Activated CD4-positive, alpha-beta memory T cell treated with anti-CD3 and anti-CD28 coated beads, Interleukin-2, amount 10 ng/mL, durations not matched to agents 7 days and 5 days (primary cell): ENCODE results near the gene ISY1. TPM values are rescaled to one million over a fixed set of nuclear protein-coding genes. Genes with fewer than 3 reads are reported as not detected.
"Not testable (repeated sequence)": the region's sequence is repeated elsewhere in the genome, so short reads cannot be mapped to it uniquely, and the experiment has no call there.

Source experiments
- CTCF ChIA-PET: fragments of 350-600 bp; sonication (Branson Sonifier 250); formaldehyde crosslinking; loops from one replicate; lab custom pipeline; 2021; ENCODE audit warnings: antibody characterized with exemption, inconsistent platforms; lab: Charles Lee
- POLR2A ChIA-PET: fragments of 350-600 bp; sonication (Branson Sonifier 250); formaldehyde crosslinking; loops from one replicate; lab custom pipeline; 2021; ENCODE audit warnings: antibody characterized with exemption; lab: Charles Lee
- DNase-seq: peaks from one replicate; pipeline ENCODE4 v3.0.0-alpha.2; 2020
- H3K27ac Mint-ChIP-seq: one replicate; pipeline ENCODE4 v1.8.0; 2021; ENCODE audit warnings: mild to moderate bottlenecking, mixed read lengths
- H3K27me3 Mint-ChIP-seq: one replicate; pipeline ENCODE4 v1.8.0; 2021; ENCODE audit warnings: mixed read lengths
- H3K36me3 Mint-ChIP-seq: one replicate; pipeline ENCODE4 v1.8.0; 2021; ENCODE audit warnings: low read depth, mixed read lengths
- H3K4me1 Mint-ChIP-seq: one replicate; pipeline ENCODE4 v1.8.0; 2021; ENCODE audit warnings: mixed read lengths
- H3K4me3 Mint-ChIP-seq: one replicate; pipeline ENCODE4 v1.8.0; 2021; ENCODE audit warnings: mild to moderate bottlenecking, mixed read lengths
- H3K9me3 Mint-ChIP-seq: one replicate; pipeline ENCODE4 v1.8.0; 2021; ENCODE audit warnings: mixed read lengths
- total RNA-seq, 2 experiments: library from RNA; stranded (reverse); gene quantifications; one replicate each; pipeline ENCODE4 v1.2.3, GENCODE V29; 2021

The ISY1 gene
- total RNA-seq = 10 to 100 TPM; 63.9 to 66.2 TPM

DNA sequence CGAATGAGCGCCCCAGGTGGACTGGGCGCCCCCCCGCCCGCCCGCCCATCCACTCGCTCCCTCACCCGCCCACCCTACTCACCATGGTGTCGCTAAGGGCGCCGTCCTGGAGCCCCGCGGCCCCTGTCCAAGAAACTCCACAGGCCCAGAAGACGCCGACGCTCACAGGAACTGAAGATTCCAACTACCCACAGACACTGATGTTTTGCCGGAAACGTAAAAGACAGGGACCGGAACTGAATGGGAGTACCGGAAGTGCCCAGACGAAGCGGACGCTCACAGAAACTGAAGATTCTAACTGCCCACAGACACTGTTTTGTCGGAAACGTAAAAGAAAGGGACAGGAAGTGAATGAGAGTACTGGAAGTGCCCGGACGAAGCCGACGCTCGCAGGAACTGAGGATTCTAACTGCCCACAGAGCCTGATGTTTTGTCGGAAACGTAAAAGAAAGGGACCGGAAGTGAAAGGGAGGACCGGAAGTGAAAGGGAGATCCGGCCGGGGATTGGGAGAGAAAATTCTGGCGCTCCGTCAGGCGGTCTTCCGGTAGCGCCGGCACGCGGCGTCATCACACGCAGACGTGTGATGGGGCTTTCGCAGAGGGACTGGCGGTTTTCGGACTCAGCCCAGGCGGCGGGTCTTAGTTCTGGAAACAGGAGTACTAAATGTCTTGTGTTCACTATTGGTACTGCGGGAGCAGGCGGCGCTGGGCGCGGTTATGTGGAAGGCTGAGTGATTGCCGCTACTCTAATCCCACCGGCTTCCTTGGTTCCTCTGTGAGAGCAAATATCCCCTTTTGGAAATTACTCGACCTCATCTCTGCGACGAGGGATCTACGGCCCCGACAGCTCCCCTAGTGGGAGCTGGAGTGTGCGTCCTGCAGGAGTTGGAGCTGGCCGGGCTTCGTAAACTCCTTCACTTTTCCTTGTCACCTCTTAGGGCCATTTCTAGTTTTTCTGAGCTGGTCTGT is at the start of gene ISY1:
Gene ISY1, minus strand, starts transcription at position 173 of the 969 bp plus-strand sequence. Its CDS starts 88 bp downstream, at position 85.
- ChIA-PET POLR2A (interaction anchor here (0.6 to 3.3 kb wide), 23 partner anchors 9 to 191 kb away, joined by 3 to 49 read pairs (median 5); partner anchors contain the start of gene COPG1), CTCF (interaction anchor here (0.9 to 3.4 kb wide), 19 partner anchors 10 to 480 kb away, joined by 3 to 33 read pairs (median 5); partner anchors contain the start of genes CNBP and COPG1)
- H3K27ac Mint-ChIP-seq = peak within 1 kb of the TSS; percentile 94
- peak; percentile 88 for DNase-seq
- peaks cover 45% of the 10 kb centered on the region for H3K4me1 Mint-ChIP-seq
- H3K4me3 Mint-ChIP-seq = peak within 1 kb of the TSS; percentile 87
- H3K27me3 Mint-ChIP-seq = no peaks in the 10 kb centered on the region
- no peaks in the 10 kb centered on the region for H3K9me3 Mint-ChIP-seq
- H3K36me3 Mint-ChIP-seq = peaks cover 34% of the 10 kb centered on the region

DNA sequence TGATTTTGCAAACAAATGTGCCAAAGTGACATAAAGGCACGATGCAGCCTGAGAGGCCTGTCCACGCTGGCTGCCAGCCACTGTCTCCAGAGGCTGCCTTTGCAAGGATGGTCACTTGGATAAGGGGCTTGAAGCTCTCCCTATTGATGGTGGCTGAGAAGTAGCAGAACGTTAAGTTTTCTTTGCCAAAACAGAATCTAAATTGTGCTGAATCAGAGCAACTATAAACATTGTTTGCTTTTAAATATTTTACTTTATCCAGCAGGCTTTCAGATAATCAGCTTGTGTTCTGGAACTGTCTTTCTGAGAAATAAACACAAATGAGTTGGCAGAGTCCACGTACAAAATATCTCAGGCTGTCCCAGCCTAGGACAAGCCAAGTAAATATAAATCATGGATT is 46.6 kb upstream of the ISY1 start:
- peaks cover 8% of the 10 kb centered on the region for H3K27me3 Mint-ChIP-seq
- H3K4me1 Mint-ChIP-seq = peaks cover 10% of the 10 kb centered on the region
- no peak overlapping the region for H3K27ac Mint-ChIP-seq
- H3K9me3 Mint-ChIP-seq = no peaks in the 10 kb centered on the region
- CTCF ChIA-PET = interaction anchor here (0.6 kb wide), 1 partner anchor 36 kb away, joined by 4 read pairs; no protein-coding TSS in a partner anchor
- H3K4me3 Mint-ChIP-seq = no peak overlapping the region
- POLR2A ChIA-PET = no interaction called here
- no peaks in the 10 kb centered on the region for H3K36me3 Mint-ChIP-seq
- no peak for DNase-seq

DNA sequence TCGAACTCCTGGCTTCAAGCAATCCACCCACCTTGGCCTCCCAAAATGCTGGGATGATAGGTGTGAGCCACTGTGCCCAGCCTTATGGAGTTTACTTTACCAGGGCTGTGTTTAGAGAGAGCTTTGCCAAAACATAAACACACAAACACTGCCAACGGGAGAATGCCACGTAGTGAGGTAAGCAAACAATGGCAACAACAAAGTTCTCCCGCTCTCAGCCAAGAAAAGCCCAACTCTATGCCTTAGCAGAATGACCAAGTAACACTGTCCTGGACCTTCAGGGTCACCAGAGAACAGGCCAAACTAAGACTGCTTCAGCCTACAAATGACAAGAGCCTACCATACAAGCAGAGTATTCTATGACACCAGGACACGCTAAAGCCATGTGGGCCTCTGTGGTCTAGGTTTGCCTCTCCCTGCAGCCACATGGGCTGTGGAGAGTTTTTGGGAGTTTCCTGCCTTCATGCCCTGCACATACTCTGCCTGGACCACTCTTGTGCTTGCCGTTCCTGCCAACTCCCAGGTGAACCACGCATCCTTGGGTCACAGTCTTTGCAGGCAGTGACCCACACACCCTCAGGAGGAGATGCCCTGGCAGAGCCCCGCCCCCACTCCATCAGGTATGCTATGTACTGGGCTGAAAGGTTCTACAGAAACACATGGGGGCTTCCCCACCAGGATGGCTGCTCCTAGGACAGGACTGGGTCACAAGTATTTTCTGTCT is 44.4 kb upstream of the ISY1 start:
- Mint-ChIP-seq H3K4me1 (peaks cover 5% of the 10 kb centered on the region), H3K36me3 (no peaks in the 10 kb centered on the region), H3K9me3 (no peaks in the 10 kb centered on the region), H3K27me3 (peaks cover 3% of the 10 kb centered on the region), H3K27ac (no peak overlapping the region), H3K4me3 (no peak overlapping the region)
- POLR2A ChIA-PET = no interaction called here
- no peak for DNase-seq
- CTCF ChIA-PET = interaction anchor here (1.2 kb wide), 1 partner anchor 40 kb away, joined by 4 read pairs; no protein-coding TSS in a partner anchor

DNA sequence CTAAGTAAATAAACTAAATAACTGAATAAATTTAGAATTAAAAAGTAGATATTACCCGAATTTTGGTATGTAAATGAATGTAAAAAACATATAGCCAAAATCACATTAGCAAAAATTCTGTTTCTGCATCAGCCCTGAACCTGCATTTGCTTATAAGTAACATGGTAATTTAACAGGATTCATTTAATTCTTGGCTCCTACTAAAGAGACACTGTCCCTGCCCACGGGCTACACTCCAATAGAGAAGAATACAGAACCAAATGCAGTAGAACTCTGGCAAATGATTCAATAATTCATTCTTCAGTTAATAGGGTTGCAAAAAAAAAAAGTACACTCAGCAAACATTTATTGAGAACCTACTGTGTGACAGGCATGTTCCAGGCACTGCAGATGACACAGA is 43.6 kb upstream of the ISY1 start:
- CTCF ChIA-PET = interaction anchor here (1.2 kb wide), 1 partner anchor 41 kb away, joined by 4 read pairs; no protein-coding TSS in a partner anchor
- POLR2A ChIA-PET = interaction anchor here (0.9 kb wide), 1 partner anchor 21 kb away, joined by 3 read pairs; no protein-coding TSS in a partner anchor
- no peaks in the 10 kb centered on the region for H3K36me3 Mint-ChIP-seq
- no peaks in the 10 kb centered on the region for H3K27me3 Mint-ChIP-seq
- H3K4me3 Mint-ChIP-seq = no peak overlapping the region
- H3K27ac Mint-ChIP-seq = no peak overlapping the region
- H3K9me3 Mint-ChIP-seq = no peaks in the 10 kb centered on the region
- peaks cover 2% of the 10 kb centered on the region for H3K4me1 Mint-ChIP-seq
- DNase-seq = no peak

DNA sequence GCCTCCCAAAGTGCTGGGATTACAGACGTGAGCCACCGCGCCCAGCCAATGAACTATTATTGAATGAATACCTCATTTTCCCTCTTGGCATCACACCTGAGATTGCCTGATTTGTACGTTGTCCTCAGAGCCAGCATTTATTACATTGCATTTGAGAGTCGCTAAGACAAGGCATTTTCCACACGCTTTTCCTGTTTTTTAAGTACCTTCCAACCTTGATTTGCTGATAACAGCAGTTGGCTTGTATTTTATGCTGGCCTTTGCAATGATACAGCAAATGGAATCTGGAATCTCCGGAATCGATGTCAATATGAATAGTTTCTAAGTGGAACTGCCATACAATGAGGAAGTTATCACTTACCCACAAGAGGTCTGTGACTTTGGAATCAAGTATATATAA is 38.5 kb upstream of the ISY1 start:
- CTCF ChIA-PET = no interaction called here
- no peak overlapping the region for H3K27ac Mint-ChIP-seq
- POLR2A ChIA-PET = no interaction called here
- no peak overlapping the region for H3K4me3 Mint-ChIP-seq
- H3K27me3 Mint-ChIP-seq = no peaks in the 10 kb centered on the region
- H3K36me3 Mint-ChIP-seq = no peaks in the 10 kb centered on the region
- peaks cover 18% of the 10 kb centered on the region for H3K4me1 Mint-ChIP-seq
- H3K9me3 Mint-ChIP-seq = no peaks in the 10 kb centered on the region
- no peak for DNase-seq

DNA sequence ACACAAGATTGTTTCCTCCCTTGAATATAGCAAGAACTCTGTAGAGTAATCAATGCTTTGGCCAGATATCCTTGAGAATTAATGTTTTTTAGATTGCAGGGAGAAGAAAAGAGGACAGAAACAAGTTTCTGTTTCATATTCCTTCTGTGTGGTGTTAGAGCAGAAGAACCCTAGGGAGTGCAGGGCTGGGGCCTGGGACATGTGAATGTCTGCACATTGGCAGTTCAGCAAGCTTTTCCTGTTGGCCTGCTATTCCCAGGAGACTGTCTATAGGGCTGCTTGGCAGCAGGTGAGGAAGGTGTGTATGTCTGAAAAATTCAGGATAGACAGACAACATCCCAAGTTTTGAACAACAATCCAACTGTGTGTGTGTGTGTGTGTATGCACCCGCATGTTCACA is 36.5 kb upstream of the ISY1 start:
- Mint-ChIP-seq H3K4me3 (no peak overlapping the region), H3K27ac (no peak overlapping the region), H3K4me1 (peaks cover 18% of the 10 kb centered on the region), H3K36me3 (no peaks in the 10 kb centered on the region), H3K9me3 (no peaks in the 10 kb centered on the region), H3K27me3 (no peaks in the 10 kb centered on the region)
- no peak for DNase-seq
- CTCF ChIA-PET = interaction anchor here (1.2 kb wide), 1 partner anchor 33 kb away, joined by 4 read pairs; no protein-coding TSS in a partner anchor
- POLR2A ChIA-PET = interaction anchor here (0.6 to 1.8 kb wide), 4 partner anchors 11 to 118 kb away, joined by 3 to 6 read pairs (median 4); a partner anchor contains a TSS

DNA sequence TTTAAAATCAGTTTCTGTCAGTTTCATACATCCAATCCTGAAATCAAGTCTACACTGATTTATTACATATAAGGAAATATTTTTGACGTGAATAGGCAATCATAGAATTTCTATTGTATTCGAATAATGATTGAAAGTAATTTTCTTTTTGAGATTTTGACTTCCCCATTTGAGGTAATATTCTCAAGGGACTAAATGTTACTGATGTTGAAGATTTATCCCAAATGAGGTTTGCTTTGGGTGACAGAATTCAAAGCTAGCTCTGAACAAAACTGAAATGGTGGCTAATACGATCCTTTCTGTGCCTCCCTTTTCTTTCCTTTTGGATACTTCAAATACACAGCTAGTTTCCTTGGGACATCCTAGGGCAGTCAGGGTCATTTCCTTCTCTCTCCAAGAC is 35.7 kb upstream of the ISY1 start:
- CTCF ChIA-PET = interaction anchor here (0.6 to 1.2 kb wide), 2 partner anchors 34 to 124 kb away, joined by 3 to 4 read pairs; no protein-coding TSS in a partner anchor
- no peaks in the 10 kb centered on the region for H3K9me3 Mint-ChIP-seq
- no peaks in the 10 kb centered on the region for H3K27me3 Mint-ChIP-seq

DNA sequence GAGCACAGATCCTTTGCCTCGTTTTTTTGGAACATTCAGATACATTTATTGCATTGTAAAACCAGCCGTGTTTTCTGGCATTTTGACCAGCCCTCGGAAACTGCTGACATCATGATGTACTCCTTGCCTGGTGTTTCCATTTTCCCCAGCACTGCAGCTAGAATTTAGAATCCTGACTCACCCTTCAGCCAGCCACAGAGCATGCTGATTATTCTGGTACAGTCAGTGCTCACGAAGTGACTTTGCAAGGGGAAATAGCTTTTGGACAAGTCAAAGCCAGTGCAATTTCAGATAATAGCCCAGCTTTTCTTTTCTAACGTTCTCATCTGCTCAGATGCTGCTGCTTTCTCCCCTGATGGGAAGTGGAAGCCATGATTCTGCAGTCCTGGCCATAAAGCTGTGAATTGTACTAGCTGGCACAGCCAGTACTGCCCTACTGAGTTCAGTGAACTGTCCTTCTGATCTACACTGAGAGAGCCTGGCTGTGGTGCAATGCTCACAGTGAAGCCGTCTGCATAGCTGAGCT is 34.9 kb upstream of the ISY1 start:
- no peaks in the 10 kb centered on the region for H3K9me3 Mint-ChIP-seq
- H3K36me3 Mint-ChIP-seq = no peaks in the 10 kb centered on the region
- H3K4me3 Mint-ChIP-seq = no peak overlapping the region
- no peak for DNase-seq
- peaks cover 18% of the 10 kb centered on the region for H3K4me1 Mint-ChIP-seq
- no peaks in the 10 kb centered on the region for H3K27me3 Mint-ChIP-seq
- no peak overlapping the region for H3K27ac Mint-ChIP-seq
- ChIA-PET CTCF (interaction anchor here (0.6 to 1.2 kb wide), 4 partner anchors 10 to 123 kb away, joined by 3 to 4 read pairs (median 3); no protein-coding TSS in a partner anchor), POLR2A (interaction anchor here (0.9 to 1.8 kb wide), 6 partner anchors 9 to 120 kb away, joined by 3 to 6 read pairs (median 4); partner anchors contain the start of gene COPG1)

More for the DNA sequence above, 35.7 kb upstream of the ISY1 start:
- peaks cover 18% of the 10 kb centered on the region for H3K4me1 Mint-ChIP-seq
- no peak for DNase-seq
- H3K27ac Mint-ChIP-seq = no peak overlapping the region
- H3K4me3 Mint-ChIP-seq = no peak overlapping the region
- POLR2A ChIA-PET = interaction anchor here (0.6 to 1.8 kb wide), 7 partner anchors 10 to 119 kb away, joined by 3 to 6 read pairs (median 4); partner anchors contain the start of gene COPG1
- no peaks in the 10 kb centered on the region for H3K36me3 Mint-ChIP-seq

DNA sequence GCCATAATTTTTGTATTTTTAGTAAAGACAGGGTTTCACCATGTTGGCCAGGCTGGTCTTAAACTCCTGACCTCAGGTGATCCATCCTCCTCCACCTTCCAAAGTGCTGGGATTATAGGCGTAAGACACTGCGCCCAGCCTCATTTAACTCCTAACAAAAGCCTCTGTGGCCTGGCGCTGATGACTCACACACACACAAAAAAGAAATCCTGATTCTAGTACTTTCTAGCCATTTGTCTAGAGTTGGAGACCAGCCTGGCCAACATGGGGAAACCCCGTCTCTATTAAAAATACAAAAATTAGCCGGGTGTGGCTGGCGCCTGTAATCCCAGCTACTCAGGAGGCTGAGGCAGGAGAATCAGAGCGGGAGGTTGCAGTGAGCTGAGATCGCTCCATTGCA is 28.9 kb upstream of the ISY1 start:
- H3K27me3 Mint-ChIP-seq, H3K27ac Mint-ChIP-seq, H3K4me3 Mint-ChIP-seq, DNase-seq, CTCF ChIA-PET, H3K36me3 Mint-ChIP-seq, H3K9me3 Mint-ChIP-seq: not testable (repeated sequence)
- H3K4me1 Mint-ChIP-seq = peaks cover 21% of the 10 kb centered on the region
- POLR2A ChIA-PET = interaction anchor here (0.8 kb wide), 1 partner anchor 60 kb away, joined by 3 read pairs; the partner anchor contains the start of gene COPG1

DNA sequence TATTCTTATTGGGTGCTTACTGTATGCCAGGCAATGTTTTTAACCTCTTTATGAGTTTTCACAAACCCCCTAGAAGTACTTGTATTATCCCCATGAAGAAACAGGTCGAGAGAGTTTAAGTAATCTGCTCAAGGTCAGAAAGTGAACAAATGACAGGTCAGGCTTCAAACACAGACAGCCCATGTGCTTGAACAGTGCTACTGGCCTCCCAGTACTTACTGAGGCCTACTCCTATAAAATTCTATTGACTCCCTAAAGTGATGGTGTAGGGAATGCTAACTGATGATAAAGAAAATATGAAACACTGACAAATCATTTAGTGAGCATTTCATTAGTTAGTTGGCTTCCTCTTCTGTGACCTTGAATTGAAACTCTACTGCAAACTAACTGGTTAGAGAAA is 27.0 kb upstream of the ISY1 start:
- no peak overlapping the region for H3K4me3 Mint-ChIP-seq
- CTCF ChIA-PET = no interaction called here
- no peaks in the 10 kb centered on the region for H3K27me3 Mint-ChIP-seq
- H3K4me1 Mint-ChIP-seq = peaks cover 25% of the 10 kb centered on the region
- no peak for DNase-seq
- POLR2A ChIA-PET = interaction anchor here (1.2 to 12.2 kb wide), 3 partner anchors 28 to 56 kb away, joined by 3 to 393 read pairs (median 11); partner anchors contain the start of gene COPG1
- H3K36me3 Mint-ChIP-seq = peaks cover 8% of the 10 kb centered on the region
- no peak overlapping the region for H3K27ac Mint-ChIP-seq
- H3K9me3 Mint-ChIP-seq = no peaks in the 10 kb centered on the region

DNA sequence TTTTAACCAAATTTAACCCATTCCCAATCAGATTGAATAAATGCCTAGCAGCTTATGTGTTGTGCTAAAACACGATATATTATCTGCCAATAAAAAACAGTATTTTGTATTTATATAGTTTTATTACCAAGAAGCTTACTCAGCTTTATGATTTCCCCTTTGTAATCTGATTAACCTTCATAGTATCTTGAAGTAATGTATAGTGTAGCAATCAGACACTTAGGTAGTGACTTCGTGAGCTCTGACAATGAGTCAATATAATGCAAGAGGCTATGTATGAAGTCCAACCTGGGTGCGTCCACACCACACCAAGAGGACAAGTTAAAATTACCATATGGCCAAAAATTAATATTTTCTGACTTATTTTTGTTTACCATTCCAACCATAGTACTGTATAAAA is 24.9 kb upstream of the ISY1 start:
- H3K36me3 Mint-ChIP-seq = peaks cover 29% of the 10 kb centered on the region
- ChIA-PET CTCF (interaction anchor here (0.7 to 2.2 kb wide), 9 partner anchors 10 to 568 kb away, joined by 3 to 26 read pairs (median 5); partner anchors contain the start of gene COPG1), POLR2A (interaction anchor here (0.9 to 12.2 kb wide), 11 partner anchors 9 to 80 kb away, joined by 3 to 393 read pairs (median 6); partner anchors contain the start of genes COPG1 and RAB43)
- no peaks in the 10 kb centered on the region for H3K27me3 Mint-ChIP-seq
- no peak overlapping the region for H3K27ac Mint-ChIP-seq
- H3K4me3 Mint-ChIP-seq = peak overlapping the region; percentile 2
- no peak for DNase-seq
- H3K9me3 Mint-ChIP-seq = no peaks in the 10 kb centered on the region
- peaks cover 32% of the 10 kb centered on the region for H3K4me1 Mint-ChIP-seq
